Astrocyte (in vitro differentiated cells and primary cell): ENCODE measurements around the gene IQCK.

ENCODE experiments used
- CTCF ChIP-seq: IDR thresholded peaks from 2 replicates; pipeline ENCODE4 v1.5.1; 2011; ENCODE audit warnings: low read depth, mild to moderate bottlenecking, inconsistent platforms, low read length, moderate library complexity; ENCODE audit not compliant: insufficient read depth
- EZH2 ChIP-seq: IDR thresholded peaks from 2 replicates; pipeline ENCODE4 v1.6.1; 2012; ENCODE audit warnings: mild to moderate bottlenecking, low read length, inconsistent platforms; ENCODE audit not compliant: insufficient read depth

- TF ChIP-seq EZH2: no peak
- TF ChIP-seq CTCF: no peak
Observed at GRCh38 chr16:19744670-19745069, 26.6 kb downstream of the IQCK start.
